SK-N-SH treated with all-trans-retinoic acid at 6 μM for 48 hours (cell line): ENCODE data around the gene GAMT.

ENCODE experiments used
- ARNTL ChIP-seq: fragments of 450-650 bp; formaldehyde crosslinking; IDR thresholded peaks from 2 replicates; pipeline ENCODE4 v1.5.0; 2020; ENCODE audit warnings: low read depth, mild to moderate bottlenecking, moderate library complexity, borderline replicate concordance
- CSDC2 ChIP-seq: fragments of 250-450 bp; sonication (Bioruptor Pico); IDR thresholded peaks from 2 replicates; pipeline ENCODE4 v1.5.0; 2020; ENCODE audit warnings: mild to moderate bottlenecking, moderate library complexity
- TF ChIP-seq, protein P1 (sequence below): fragments of 250-450 bp; sonication (Bioruptor Pico); IDR thresholded peaks from 2 replicates; pipeline ENCODE4 v1.5.1; 2020; ENCODE audit warnings: low read depth, mild to moderate bottlenecking, moderate library complexity

- TF ChIP-seq, protein P1, sequence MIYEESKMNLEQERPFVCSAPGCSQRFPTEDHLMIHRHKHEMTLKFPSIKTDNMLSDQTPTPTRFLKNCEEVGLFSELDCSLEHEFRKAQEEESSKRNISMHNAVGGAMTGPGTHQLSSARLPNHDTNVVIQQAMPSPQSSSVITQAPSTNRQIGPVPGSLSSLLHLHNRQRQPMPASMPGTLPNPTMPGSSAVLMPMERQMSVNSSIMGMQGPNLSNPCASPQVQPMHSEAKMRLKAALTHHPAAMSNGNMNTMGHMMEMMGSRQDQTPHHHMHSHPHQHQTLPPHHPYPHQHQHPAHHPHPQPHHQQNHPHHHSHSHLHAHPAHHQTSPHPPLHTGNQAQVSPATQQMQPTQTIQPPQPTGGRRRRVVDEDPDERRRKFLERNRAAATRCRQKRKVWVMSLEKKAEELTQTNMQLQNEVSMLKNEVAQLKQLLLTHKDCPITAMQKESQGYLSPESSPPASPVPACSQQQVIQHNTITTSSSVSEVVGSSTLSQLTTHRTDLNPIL (CRISPR knock-in tag): no peak
- TF ChIP-seq CSDC2 (no peak), ARNTL (CRISPR knock-in tag) (no peak)
Observed at GRCh38 chr19:1383017-1383311, 18.4 kb downstream of the GAMT start.
